ENCODE measurements around the gene TMEM114.
"Not testable (repeated sequence)": the region's sequence is repeated elsewhere in the genome, so short reads cannot be mapped to it uniquely, and the experiment has no call there.

Gene TMEM114

DNA sequence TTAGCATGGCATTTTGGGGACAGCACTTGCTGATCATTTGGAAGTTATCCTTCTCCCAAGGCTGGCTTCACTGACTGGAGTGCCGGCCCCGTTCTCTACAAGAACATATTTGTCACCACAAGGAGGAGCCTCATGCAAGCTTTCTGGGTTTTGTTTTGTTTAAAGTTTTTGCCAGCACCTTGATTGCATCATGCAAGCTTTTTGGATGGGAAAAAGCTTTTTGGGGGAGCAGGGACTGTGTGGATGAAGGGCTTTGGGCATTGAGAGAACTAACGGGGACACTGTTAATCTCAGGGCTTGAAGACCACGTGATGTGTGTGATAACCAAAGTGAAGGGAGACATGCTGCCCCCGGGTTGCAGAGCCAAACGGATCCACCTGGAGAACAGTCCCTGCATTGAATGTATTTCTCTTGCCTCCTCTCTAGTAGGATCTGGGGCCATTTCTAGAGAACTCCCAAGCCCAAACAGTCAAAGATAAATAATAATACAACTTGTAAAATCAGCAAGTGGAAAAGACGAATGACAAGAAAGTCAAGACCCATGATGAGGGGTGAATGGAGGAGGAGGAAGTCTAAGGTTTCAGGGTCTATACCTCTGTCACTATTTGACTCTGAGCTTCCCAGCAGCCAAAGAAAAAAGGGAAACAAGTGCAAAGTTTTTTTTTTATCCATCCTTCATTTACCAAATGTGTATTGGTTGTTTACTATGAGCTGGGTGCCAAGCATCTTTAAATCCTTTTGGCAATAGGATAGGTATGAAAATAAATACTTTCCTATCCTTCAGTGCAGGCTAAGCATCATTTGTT, 17.2 kb downstream of the TMEM114 start:
- DNase-seq = no peak

GRCh38 chr16:8572063-8572918, 18.0 kb downstream of the TMEM114 start:
- DNase-seq = no peak

- no peak for DNase-seq
These were observed 19.2 kb downstream of the TMEM114 start for GRCh38 chr16:8571061-8571596.

DNA sequence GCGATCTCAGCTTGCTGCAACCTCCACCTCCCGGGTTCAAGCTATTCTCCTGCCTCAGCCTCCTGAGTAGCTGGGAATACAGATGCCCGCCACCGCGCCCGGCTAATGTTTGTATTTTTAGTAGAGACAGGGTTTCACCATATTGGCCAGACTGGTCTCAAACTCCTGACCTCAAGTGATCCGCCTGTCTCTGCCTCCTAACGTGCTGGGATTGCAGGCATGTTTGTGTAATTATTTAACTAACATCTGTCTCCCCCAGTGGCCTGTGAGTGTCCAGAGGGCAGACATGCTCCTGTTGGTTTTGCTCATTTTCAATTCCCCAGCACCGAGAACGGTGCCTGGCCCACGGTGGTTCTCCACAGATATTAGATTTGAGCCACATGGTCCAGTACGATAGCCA, 19.9 kb downstream of the TMEM114 start:
- not testable (repeated sequence) for DNase-seq

DNA sequence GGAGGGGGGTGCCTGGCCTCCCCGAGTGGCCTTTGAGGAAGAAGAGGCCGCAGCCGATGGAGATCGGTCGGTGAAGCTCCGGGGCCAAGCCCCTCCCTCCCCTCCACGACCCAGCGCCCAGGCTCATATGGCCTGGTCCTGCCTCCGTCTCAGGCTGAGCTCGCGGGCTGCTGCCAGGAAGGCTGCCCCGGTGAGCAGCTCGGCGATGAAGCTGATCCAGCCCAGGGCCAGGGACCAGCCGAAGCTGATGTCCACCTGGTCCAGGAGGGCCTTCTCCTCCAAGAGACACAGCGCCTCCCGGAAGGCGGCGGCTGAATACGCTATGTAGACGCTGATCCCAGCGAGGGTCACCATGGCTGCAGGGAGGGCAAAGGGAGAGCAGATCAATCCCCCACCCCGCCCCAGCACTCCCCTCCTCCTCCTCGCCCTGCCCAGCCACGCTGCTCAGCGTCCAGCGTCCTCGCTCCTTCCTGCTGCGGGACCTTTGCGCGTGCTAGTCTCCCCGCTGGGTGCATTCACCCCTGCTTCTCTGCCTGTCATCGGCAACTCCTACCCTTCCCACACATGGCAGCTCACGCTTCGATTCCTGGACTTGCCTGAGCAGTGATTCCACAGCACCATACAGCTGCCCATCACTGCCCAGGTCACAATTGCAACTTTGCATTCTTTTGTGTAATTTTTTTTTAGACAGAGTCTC, 20.5 kb downstream of the TMEM114 start:
- DNase-seq = no peak

GRCh38 chr16:8568231-8568617, 22.1 kb downstream of the TMEM114 start:
- no peak for DNase-seq

DNA sequence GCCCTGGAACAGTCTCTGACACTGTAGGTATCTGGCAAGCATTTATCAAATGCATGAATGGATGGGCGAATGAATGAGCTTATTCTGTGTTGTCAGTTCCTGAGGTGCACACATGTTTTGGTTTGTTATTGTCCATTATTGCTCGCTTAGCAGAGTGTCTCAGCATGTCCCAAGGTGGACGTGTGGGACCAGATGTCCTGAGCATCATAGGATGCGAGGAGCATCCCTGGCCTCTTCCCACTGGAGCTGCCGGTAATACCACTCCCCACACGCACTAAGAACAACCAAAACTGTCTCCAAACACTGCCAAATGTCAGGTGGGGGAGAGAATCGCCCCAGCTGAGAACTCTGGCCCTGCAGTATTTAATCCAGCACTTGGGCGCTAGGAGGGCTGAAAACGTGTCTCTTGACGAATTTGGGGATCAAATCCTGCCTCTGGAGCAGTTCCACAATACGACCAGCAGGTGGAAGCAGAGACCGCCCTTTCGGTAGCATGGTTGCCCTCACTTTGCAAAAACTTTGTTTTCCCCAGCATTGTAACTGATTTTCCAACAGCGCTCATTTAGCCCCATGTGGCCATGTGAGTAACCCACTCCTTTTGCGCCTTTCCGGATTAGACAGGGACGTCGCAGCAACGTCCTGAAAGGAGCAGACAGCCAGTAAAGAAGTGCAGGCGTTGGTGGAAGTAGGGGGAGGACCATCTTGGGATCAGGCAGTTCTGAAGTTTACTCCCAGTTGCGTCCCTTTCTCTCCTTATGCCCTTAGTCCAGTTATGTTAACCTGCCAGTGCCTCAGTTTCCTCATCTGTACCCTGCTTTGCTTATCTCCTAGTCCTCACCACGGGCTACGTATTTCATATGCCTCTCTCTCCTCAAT, 22.7 kb downstream of the TMEM114 start:
- peak; percentile 84 for DNase-seq

DNA sequence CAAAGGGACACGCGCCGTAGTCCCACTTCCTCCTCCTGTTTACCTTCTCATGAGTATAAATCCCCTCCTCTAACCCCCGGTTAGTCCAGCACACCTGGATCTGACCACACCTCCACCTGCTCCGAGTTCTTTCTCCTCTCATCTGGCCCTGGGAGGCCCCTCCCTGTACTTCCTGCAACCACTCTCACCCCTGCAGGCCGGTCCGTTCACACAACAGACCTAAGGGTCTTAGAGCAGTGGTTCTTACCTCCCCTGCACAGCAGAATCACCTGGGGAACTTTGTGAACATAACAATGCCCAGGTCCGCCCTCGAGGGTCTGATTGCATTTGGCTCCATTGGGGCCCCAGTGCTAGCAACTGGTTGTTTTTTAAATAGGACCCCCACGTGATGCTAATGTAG, 24.8 kb downstream of the TMEM114 start:
- DNase-seq = no peak

GRCh38 chr16:8564934-8565345, 25.4 kb downstream of the TMEM114 start:
- DNase-seq = no peak

GRCh38 chr16:8563944-8564540, 26.3 kb downstream of the TMEM114 start:
- not testable (repeated sequence) for DNase-seq

DNA sequence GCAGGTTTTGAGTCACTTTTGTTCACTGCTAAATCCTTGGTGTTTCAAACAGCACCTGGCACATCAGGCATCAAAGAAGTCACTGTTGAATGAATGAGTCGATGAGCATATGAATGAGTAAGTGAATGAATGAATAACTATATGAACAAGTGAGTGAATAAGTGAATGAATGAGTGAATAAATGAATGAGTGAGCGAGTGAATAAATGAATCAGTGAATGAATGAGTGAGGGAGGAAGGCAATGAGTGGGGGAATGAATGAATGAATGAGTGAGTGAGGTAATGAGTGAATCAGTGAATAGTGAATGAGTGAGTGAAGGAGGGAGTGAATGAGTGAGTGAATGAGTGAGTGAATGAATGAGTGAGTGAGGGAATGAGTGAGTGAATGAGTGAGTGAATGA, 28.8 kb downstream of the TMEM114 start:
- no peak for DNase-seq

GRCh38 chr16:8555400-8555799, 34.9 kb downstream of the TMEM114 start:
- no peak for DNase-seq

DNA sequence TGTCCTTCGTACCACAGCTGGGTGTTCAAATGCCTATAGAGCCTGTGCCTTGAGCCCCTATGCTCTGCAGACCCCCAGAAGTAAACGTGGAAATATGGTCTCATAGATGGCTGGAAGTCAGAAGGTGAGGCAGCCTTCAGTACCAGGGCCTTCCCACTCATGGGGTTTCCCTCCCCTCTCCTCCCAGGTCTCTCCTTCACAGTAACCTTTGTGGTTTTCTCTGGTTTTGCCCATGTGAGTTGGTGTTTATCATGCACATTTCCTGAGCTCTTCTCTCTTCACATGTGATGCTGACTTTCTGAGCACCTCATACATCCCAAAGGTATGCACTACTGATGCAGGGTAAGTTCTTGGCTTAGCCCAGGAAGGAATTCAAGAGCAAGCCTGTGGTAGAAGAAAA, 35.4 kb downstream of the TMEM114 start:
- DNase-seq = no peak

- no peak for DNase-seq
These were observed 36.3 kb downstream of the TMEM114 start for GRCh38 chr16:8554022-8554421.

DNA sequence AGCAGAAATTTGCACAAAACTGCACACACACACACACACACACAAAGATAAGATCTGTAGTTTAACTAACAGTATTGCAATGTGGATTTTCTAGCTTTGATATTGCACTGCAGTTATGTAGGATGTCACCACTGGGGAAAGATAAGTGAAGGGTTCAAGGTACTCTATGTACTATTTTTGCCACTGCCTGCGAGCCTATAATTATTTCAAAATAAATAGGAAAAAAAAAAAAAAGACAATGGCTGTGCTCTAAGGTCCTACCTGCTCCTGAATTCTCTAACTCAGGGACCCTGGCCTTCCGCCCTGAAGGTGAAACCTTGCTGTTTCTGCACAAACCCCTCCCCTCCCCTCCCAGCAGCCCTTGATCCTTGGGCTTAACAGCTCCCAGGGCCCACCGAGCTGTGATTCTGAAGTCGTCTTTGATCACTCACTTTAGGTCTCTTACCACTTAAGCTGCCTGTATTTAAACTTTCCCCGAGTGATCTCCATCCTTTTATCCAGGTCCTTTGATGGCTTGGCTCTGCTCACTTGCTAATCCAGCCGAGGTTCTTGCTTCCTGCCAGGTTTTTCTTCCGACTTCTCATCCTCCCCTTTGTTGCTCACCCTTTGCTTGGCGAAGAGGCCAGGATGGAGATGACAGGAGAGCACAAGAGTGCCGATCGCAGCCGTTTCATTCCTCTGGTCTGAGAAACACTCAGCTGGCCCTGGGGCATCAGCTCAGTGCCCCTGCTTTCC, 37.7 kb downstream of the TMEM114 start:
- DNase-seq = no peak

GRCh38 chr16:8551388-8552332, 38.7 kb downstream of the TMEM114 start:
- DNase-seq = no peak

- no peak for DNase-seq
These were observed 39.5 kb downstream of the TMEM114 start for GRCh38 chr16:8550728-8551387.

DNA sequence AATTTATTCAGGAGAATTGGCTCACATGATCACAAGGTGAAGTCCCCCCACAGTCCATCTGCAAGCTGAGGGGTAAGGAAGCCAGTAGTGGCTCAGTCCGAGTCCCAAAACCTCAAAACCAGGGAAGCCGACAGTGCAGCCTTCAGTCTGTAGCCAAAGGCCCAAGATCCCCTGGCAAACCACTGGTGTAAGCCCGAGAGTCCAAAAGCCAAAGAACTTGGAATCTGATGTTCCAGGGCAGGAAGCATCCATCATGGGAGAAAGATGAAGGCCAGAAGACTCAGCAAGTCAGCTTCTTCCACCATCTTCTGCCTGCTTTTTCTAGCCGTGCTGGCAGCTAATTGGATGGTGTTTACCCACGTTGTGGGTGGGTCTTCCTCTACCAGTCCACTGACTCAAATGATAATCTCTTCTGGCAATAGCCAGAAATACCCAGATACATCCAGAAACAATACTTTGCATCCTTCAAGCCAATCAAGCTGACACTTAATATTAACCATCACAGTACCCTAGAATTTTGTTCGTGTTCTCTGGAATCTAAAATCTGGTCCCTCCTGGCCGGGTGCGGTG, 40.4 kb downstream of the TMEM114 start:
- DNase-seq = no peak

DNA sequence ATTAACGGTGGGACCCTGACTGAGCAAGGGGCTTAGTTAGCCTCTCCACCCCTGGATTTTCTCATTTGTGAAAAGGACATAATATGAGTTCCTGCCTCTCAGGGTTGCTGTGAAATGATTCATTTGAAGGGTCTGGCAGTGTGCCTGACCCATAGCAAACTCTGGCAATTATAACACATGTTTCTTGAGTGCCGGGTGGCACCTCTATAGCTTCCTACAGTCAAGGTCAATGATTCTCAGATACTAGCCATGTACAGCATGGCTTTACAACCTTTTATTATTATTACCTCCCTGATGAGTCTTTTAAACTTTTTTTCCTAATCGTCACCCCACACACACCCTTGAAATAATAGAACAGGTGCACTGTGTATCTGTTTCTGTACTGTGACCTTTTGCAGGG, 42.1 kb downstream of the TMEM114 start:
- no peak for DNase-seq
